HEK293 (cell line): ENCODE results near the gene MEGF6.

ENCODE experiments used
- CTCF ChIP-seq: fragments of 450-650 bp; formaldehyde crosslinking; IDR thresholded peaks from 2 replicates; pipeline ENCODE4 v1.5.1; 2016; ENCODE audit warnings: missing biosample characterization, missing genetic modification characterization
- PATZ1 ChIP-seq: fragments of 450-650 bp; formaldehyde crosslinking; IDR thresholded peaks from 2 replicates; pipeline ENCODE4 v1.5.1; 2016; ENCODE audit warnings: missing biosample characterization, missing genetic modification characterization
- REST ChIP-seq: fragments of 450-650 bp; formaldehyde crosslinking; IDR thresholded peaks from 2 replicates; pipeline ENCODE4 v1.5.1; 2016; ENCODE audit warnings: missing biosample characterization, missing genetic modification characterization
- TCF7L2 ChIP-seq: IDR thresholded peaks from 2 replicates; pipeline ENCODE4 v1.6.1; 2011; ENCODE audit warnings: low read depth, mild to moderate bottlenecking, inconsistent platforms, low read length, moderate library complexity, borderline replicate concordance
- ZBTB11 ChIP-seq: fragments of 450-650 bp; formaldehyde crosslinking; conservative IDR thresholded peaks from 2 replicates; pipeline ENCODE4 v1.5.1; 2016; ENCODE audit warnings: low read depth, missing biosample characterization, missing genetic modification characterization
- ZBTB20 ChIP-seq: fragments of 450-650 bp; formaldehyde crosslinking; IDR thresholded peaks from 2 replicates; pipeline ENCODE4 v1.5.1; 2016; ENCODE audit warnings: missing biosample characterization, missing genetic modification characterization
- ZNF16 ChIP-seq: fragments of 450-650 bp; formaldehyde crosslinking; IDR thresholded peaks from 2 replicates; pipeline ENCODE4 v1.5.1; 2016; ENCODE audit warnings: low read depth, missing biosample characterization, missing genetic modification characterization
- ZNF175 ChIP-seq: fragments of 450-650 bp; formaldehyde crosslinking; IDR thresholded peaks from 2 replicates; pipeline ENCODE4 v1.5.1; 2016; ENCODE audit warnings: missing biosample characterization, missing genetic modification characterization
- ZNF211 ChIP-seq: fragments of 450-650 bp; formaldehyde crosslinking; IDR thresholded peaks from 2 replicates; pipeline ENCODE4 v1.5.1; 2016; ENCODE audit warnings: low read depth, missing biosample characterization, missing genetic modification characterization
- ZNF362 ChIP-seq: fragments of 450-650 bp; formaldehyde crosslinking; IDR thresholded peaks from 2 replicates; pipeline ENCODE4 v1.5.1; 2016; ENCODE audit warnings: missing biosample characterization, missing genetic modification characterization
- ZNF530 ChIP-seq: fragments of 450-650 bp; formaldehyde crosslinking; IDR thresholded peaks from 2 replicates; pipeline ENCODE4 v1.5.1; 2016; ENCODE audit warnings: low read depth, missing biosample characterization, missing genetic modification characterization
- ZNF660 ChIP-seq: fragments of 450-650 bp; IDR thresholded peaks from 2 replicates; pipeline ENCODE4 v1.5.1; 2018; ENCODE audit warnings: missing biosample characterization, mild to moderate bottlenecking, missing genetic modification characterization

GRCh38 chr1:3504151-3504821 is 107.0 kb downstream of the MEGF6 start:
- no peak for TF ChIP-seq ZNF211 (tag by site-specific recombination)
- TF ChIP-seq ZNF16 (tag by site-specific recombination) = no peak
- TF ChIP-seq CTCF (tag by site-specific recombination) = no peak
- TF ChIP-seq ZNF175 = no peak
- no peak for TF ChIP-seq REST
- TF ChIP-seq TCF7L2 = no peak
- TF ChIP-seq ZBTB11 (tag by site-specific recombination) = no peak
- no peak for TF ChIP-seq ZNF362 (tag by site-specific recombination)
- no peak for TF ChIP-seq PATZ1 (tag by site-specific recombination)
- TF ChIP-seq ZNF530 = no peak
- no peak for TF ChIP-seq ZBTB20
- TF ChIP-seq ZNF660 (tag by site-specific recombination) = no peak
